ENCODE data around the gene RNF151. TPM values are rescaled to one million over a fixed set of nuclear protein-coding genes. Genes with fewer than 3 reads are reported as not detected.

RNF151 gene
- total and polyA plus RNA-seq, 2 of the 13 experiments (the other 11 are each of a cell fraction or from before 2014, with no cell fraction given) = not detected

DNA sequence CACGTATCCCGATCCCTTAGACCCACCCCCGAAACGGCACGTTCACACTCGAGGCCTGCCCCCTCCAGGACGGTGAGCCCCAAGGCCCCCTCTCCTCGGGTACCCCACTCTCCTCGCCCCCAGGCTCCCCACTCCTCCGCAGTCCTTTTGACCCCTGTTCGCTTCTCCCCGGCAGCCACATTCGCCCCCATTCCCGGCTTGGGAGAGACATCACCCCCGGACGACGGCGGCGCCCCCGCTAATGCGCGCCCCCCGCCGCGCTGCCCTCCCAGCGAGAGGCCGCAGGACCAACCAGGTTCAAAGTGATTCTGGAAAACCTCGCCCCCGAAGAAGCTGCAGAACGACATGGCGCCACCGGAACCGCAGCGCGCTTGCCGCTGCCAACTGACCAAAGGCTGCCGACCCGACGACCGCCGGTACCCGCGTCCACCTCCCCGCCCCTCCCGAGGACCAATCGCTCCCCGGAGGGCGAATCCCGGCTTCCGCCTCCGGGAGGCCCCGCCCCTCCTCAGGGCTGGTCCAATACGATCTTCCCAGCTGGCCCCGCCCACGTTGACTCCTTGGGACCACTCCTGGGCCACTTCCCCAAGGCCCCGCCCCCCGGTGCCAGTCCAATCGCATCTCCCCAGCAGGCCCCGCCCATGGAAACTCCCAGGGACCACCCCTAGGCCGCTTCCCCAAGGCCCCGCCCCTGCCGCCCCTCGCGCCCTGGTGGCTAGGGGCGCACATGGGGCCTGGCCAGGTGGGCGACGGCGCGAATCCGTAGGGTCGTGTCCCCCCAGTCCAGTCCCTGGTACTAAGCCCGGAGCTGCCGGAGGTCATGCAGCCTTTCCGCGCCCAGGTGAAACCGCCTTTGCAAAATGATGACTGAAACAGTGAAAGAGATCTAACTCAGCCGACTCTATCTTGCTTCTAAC is 23.6 kb upstream of the RNF151 start, which contains the start of gene MSRB1 (continued):
- TF ChIP-seq ZBTB7A (CRISPR knock-in tag; IDR thresholded peaks at IDR 0.05) = peak; percentile 76; the same call in 1 of the 2 replicates
- TF ChIP-seq, protein P1, sequence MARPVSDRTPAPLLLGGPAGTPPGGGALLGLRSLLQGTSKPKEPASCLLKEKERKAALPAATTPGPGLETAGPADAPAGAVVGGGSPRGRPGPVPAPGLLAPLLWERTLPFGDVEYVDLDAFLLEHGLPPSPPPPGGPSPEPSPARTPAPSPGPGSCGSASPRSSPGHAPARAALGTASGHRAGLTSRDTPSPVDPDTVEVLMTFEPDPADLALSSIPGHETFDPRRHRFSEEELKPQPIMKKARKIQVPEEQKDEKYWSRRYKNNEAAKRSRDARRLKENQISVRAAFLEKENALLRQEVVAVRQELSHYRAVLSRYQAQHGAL (CRISPR knock-in tag; IDR thresholded peaks at IDR 0.05; ENCODE audit: not compliant biosample characterization) = no peak
- no peak for TF ChIP-seq JARID2 (CRISPR knock-in tag; IDR thresholded peaks at IDR 0.05; ENCODE audit: insufficient replicate concordance)
- TF ChIP-seq, protein P2, sequence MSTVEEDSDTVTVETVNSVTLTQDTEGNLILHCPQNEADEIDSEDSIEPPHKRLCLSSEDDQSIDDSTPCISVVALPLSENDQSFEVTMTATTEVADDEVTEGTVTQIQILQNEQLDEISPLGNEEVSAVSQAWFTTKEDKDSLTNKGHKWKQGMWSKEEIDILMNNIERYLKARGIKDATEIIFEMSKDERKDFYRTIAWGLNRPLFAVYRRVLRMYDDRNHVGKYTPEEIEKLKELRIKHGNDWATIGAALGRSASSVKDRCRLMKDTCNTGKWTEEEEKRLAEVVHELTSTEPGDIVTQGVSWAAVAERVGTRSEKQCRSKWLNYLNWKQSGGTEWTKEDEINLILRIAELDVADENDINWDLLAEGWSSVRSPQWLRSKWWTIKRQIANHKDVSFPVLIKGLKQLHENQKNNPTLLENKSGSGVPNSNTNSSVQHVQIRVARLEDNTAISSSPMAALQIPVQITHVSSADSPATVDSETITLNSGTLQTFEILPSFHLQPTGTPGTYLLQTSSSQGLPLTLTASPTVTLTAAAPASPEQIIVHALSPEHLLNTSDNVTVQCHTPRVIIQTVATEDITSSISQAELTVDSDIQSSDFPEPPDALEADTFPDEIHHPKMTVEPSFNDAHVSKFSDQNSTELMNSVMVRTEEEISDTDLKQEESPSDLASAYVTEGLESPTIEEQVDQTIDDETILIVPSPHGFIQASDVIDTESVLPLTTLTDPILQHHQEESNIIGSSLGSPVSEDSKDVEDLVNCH (CRISPR knock-in tag; IDR thresholded peaks at IDR 0.05) = peak; percentile 34; the same call in 1 of the 2 replicates
- no peak for TF ChIP-seq ZNF75D (CRISPR knock-in tag; IDR thresholded peaks at IDR 0.05; ENCODE audit: borderline replicate concordance)
- no peak for TF ChIP-seq IRF2 (CRISPR knock-in tag; IDR thresholded peaks at IDR 0.05)
- no peak for TF ChIP-seq DNMT3B (CRISPR knock-in tag; conservative IDR thresholded peaks at IDR 0.05)
- TF ChIP-seq, protein P3, sequence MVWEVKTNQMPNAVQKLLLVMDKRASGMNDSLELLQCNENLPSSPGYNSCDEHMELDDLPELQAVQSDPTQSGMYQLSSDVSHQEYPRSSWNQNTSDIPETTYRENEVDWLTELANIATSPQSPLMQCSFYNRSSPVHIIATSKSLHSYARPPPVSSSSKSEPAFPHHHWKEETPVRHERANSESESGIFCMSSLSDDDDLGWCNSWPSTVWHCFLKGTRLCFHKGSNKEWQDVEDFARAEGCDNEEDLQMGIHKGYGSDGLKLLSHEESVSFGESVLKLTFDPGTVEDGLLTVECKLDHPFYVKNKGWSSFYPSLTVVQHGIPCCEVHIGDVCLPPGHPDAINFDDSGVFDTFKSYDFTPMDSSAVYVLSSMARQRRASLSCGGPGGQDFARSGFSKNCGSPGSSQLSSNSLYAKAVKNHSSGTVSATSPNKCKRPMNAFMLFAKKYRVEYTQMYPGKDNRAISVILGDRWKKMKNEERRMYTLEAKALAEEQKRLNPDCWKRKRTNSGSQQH (CRISPR knock-in tag; IDR thresholded peaks at IDR 0.05; ENCODE audit: low read depth) = 0 out of 2 replicates have a peak, but pooled peaks have one; percentile 53
- TF ChIP-seq, protein P4, sequence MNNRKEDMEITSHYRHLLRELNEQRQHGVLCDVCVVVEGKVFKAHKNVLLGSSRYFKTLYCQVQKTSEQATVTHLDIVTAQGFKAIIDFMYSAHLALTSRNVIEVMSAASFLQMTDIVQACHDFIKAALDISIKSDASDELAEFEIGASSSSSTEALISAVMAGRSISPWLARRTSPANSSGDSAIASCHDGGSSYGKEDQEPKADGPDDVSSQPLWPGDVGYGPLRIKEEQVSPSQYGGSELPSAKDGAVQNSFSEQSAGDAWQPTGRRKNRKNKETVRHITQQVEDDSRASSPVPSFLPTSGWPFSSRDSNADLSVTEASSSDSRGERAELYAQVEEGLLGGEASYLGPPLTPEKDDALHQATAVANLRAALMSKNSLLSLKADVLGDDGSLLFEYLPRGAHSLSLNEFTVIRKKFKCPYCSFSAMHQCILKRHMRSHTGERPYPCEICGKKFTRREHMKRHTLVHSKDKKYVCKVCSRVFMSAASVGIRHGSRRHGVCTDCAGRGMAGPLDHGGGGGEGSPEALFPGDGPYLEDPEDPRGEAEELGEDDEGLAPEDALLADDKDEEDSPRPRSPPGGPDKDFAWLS (CRISPR knock-in tag; IDR thresholded peaks at IDR 0.05; ENCODE audit: borderline replicate concordance) = no peak
- peak; percentile 30; the same call in 1 of the 2 replicates for TF ChIP-seq TCF7 (IDR thresholded peaks at IDR 0.05; ENCODE audit: low read depth)
- TF ChIP-seq ZNF3 (CRISPR knock-in tag; IDR thresholded peaks at IDR 0.05) = no peak
- TF ChIP-seq HIVEP1 (CRISPR knock-in tag; IDR thresholded peaks at IDR 0.05) = peak; percentile 86
- TF ChIP-seq IKZF1 (IDR thresholded peaks at IDR 0.05) = no peak
- TF ChIP-seq, protein P5, sequence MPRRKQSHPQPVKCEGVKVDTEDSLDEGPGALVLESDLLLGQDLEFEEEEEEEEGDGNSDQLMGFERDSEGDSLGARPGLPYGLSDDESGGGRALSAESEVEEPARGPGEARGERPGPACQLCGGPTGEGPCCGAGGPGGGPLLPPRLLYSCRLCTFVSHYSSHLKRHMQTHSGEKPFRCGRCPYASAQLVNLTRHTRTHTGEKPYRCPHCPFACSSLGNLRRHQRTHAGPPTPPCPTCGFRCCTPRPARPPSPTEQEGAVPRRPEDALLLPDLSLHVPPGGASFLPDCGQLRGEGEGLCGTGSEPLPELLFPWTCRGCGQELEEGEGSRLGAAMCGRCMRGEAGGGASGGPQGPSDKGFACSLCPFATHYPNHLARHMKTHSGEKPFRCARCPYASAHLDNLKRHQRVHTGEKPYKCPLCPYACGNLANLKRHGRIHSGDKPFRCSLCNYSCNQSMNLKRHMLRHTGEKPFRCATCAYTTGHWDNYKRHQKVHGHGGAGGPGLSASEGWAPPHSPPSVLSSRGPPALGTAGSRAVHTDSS (CRISPR knock-in tag; conservative IDR thresholded peaks at IDR 0.05) = no peak
- TF ChIP-seq ESRRA (CRISPR knock-in tag; IDR thresholded peaks at IDR 0.05; ENCODE audit: low read depth) = peak; percentile 56; the same call in 1 of the 2 replicates
- TF ChIP-seq PHF20 (CRISPR knock-in tag; IDR thresholded peaks at IDR 0.05) = peak; percentile 20; the same call in 1 of the 2 replicates
- TF ChIP-seq ATF7 (IDR thresholded peaks at IDR 0.05) = no peak
- TF ChIP-seq ATF7 (CRISPR knock-in tag; IDR thresholded peaks at IDR 0.05) = no peak
- TF ChIP-seq POLR2G (IDR thresholded peaks at IDR 0.05; ENCODE audit: low read depth, low read length) = peak; percentile 95

Measured in HepG2 (cell line).